Activated CD8-positive, alpha-beta T cell treated with anti-CD3 and anti-CD28 coated beads for 36 hours (primary cell): ENCODE results near the gene PHKA2. TPM values are rescaled to one million over a fixed set of nuclear protein-coding genes. Genes with fewer than 3 reads are reported as not detected.
A peak's percentile ranks its signal among the peaks of the same experiment; 100 is the strongest.
"Not testable (repeated sequence)": the region's sequence is repeated elsewhere in the genome, so short reads cannot be mapped to it uniquely, and the experiment has no call there.

Source experiments
- ATAC-seq: fragments of 200-7000 bp; cut with Tn5 transposase; one replicate; pipeline ENCODE4 v1.10.0; 2021; ENCODE audit warnings: mild to moderate bottlenecking, moderate library complexity
- CTCF ChIA-PET: fragments of 350-600 bp; sonication (Branson Sonifier 250); formaldehyde crosslinking; loops from one replicate; lab custom pipeline; 2021; ENCODE audit warnings: antibody characterized with exemption; lab: Charles Lee
- POLR2A ChIA-PET: fragments of 350-600 bp; sonication (Branson Sonifier 250); formaldehyde crosslinking; loops from one replicate; lab custom pipeline; 2021; ENCODE audit warnings: antibody characterized with exemption; lab: Charles Lee
- DNase-seq: peaks from one replicate; pipeline ENCODE4 v3.0.0-alpha.2; 2020
- H3K27ac Mint-ChIP-seq: one replicate; pipeline ENCODE4 v1.8.0; 2021; ENCODE audit warnings: mild to moderate bottlenecking, mixed read lengths
- H3K27me3 Mint-ChIP-seq: one replicate; pipeline ENCODE4 v1.8.0; 2021; ENCODE audit warnings: mixed read lengths
- H3K36me3 Mint-ChIP-seq: one replicate; pipeline ENCODE4 v1.8.0; 2021; ENCODE audit warnings: low read depth, mixed read lengths
- H3K4me1 Mint-ChIP-seq: one replicate; pipeline ENCODE4 v1.8.0; 2021; ENCODE audit warnings: low read depth, mixed read lengths
- H3K4me3 Mint-ChIP-seq: one replicate; pipeline ENCODE4 v1.8.0; 2021; ENCODE audit warnings: mild to moderate bottlenecking, moderate library complexity, mixed read lengths
- H3K9me3 Mint-ChIP-seq: one replicate; pipeline ENCODE4 v1.8.0; 2021; ENCODE audit warnings: mixed read lengths
- CTCF ChIP-seq: fragments of 200-600 bp; IDR thresholded peaks from one replicate; pipeline ENCODE4 v1.8.0; 2022; ENCODE audit warnings: antibody characterized with exemption, mild to moderate bottlenecking
- intact Hi-C: fragments of 100-400 bp; cut with micrococcal nuclease; formaldehyde crosslinking; loops from one replicate; pipeline ENCODE4 v1.10.0; 2022
- total RNA-seq, 2 experiments: library from RNA; stranded (reverse); gene quantifications; one replicate each; pipeline ENCODE4 v1.2.3, GENCODE V29; 2021

PHKA2 gene
- total RNA-seq, 2 experiments from 2014 or later = 23.3 to 26.1 TPM

GRCh38 chrX:18871161-18871890, 112.6 kb downstream of the PHKA2 start:
- ChIA-PET CTCF (no interaction called here), POLR2A (no interaction called here)
- intact Hi-C loops = no loop called here
- Mint-ChIP-seq H3K36me3 (no peaks in the 10 kb centered on the region), H3K9me3 (no peaks in the 10 kb centered on the region), H3K4me3 (no peak overlapping the region), H3K4me1 (peaks cover 8% of the 10 kb centered on the region), H3K27ac (no peak overlapping the region), H3K27me3 (no peaks in the 10 kb centered on the region)
- no peak for TF ChIP-seq CTCF
- DNase-seq (no peak), ATAC-seq (no peak)

GRCh38 chrX:18864390-18864920, 119.5 kb downstream of the PHKA2 start:
- TF ChIP-seq CTCF = no peak
- DNase-seq (no peak), ATAC-seq (no peak)
- Mint-ChIP-seq H3K27me3 (no peaks in the 10 kb centered on the region), H3K4me3 (no peak overlapping the region), H3K4me1 (no peaks in the 10 kb centered on the region), H3K27ac (no peak overlapping the region), H3K36me3 (no peaks in the 10 kb centered on the region), H3K9me3 (no peaks in the 10 kb centered on the region)
- intact Hi-C loops = no loop called here
- ChIA-PET CTCF (no interaction called here), POLR2A (no interaction called here)

- CTCF ChIA-PET = no interaction called here
Measured at GRCh38 chrX:18861511-18861910, 122.4 kb downstream of the PHKA2 start.

GRCh38 chrX:18856645-18856997, 127.3 kb downstream of the PHKA2 start:
- no peak for TF ChIP-seq CTCF
- ChIA-PET POLR2A (no interaction called here), CTCF (no interaction called here)
- H3K9me3 Mint-ChIP-seq = no peaks in the 10 kb centered on the region
- no peak overlapping the region for H3K4me3 Mint-ChIP-seq
- no peaks in the 10 kb centered on the region for H3K27me3 Mint-ChIP-seq
- peaks cover 28% of the 10 kb centered on the region for H3K4me1 Mint-ChIP-seq
- intact Hi-C loops = no loop called here
- no peak for ATAC-seq
- H3K27ac Mint-ChIP-seq = no peak overlapping the region
- no peak for DNase-seq
- H3K36me3 Mint-ChIP-seq = no peaks in the 10 kb centered on the region

More at GRCh38 chrX:18861511-18861910, 122.4 kb downstream of the PHKA2 start:
- H3K4me3 Mint-ChIP-seq = no peak overlapping the region
- H3K9me3 Mint-ChIP-seq = no peaks in the 10 kb centered on the region
- no peak for ATAC-seq
- H3K27me3 Mint-ChIP-seq = no peaks in the 10 kb centered on the region
- peaks cover 3% of the 10 kb centered on the region for H3K4me1 Mint-ChIP-seq
- DNase-seq = no peak
- TF ChIP-seq CTCF = no peak
- intact Hi-C loops = no loop called here
- H3K27ac Mint-ChIP-seq = no peak overlapping the region
- H3K36me3 Mint-ChIP-seq = no peaks in the 10 kb centered on the region
- POLR2A ChIA-PET = no interaction called here

- CTCF ChIA-PET = no interaction called here
- H3K9me3 Mint-ChIP-seq = no peaks in the 10 kb centered on the region
- H3K4me3 Mint-ChIP-seq = no peak overlapping the region
- POLR2A ChIA-PET = no interaction called here
- peaks cover 28% of the 10 kb centered on the region for H3K4me1 Mint-ChIP-seq
- DNase-seq (no peak), ATAC-seq (peak; percentile 67)
- TF ChIP-seq CTCF = no peak
- H3K27me3 Mint-ChIP-seq = no peaks in the 10 kb centered on the region
- no peak overlapping the region for H3K27ac Mint-ChIP-seq
- intact Hi-C loops = no loop called here
- no peaks in the 10 kb centered on the region for H3K36me3 Mint-ChIP-seq
Measured at GRCh38 chrX:18855919-18856644, 127.8 kb downstream of the PHKA2 start.

- H3K4me3 Mint-ChIP-seq, H3K27me3 Mint-ChIP-seq, H3K36me3 Mint-ChIP-seq, intact Hi-C loops, DNase-seq, CTCF ChIA-PET, ATAC-seq, H3K27ac Mint-ChIP-seq, POLR2A ChIA-PET, H3K9me3 Mint-ChIP-seq, H3K4me1 Mint-ChIP-seq: not testable (repeated sequence)
Measured at GRCh38 chrX:18847901-18848300, 136.0 kb downstream of the PHKA2 start.
